WTC11 (cell line): Measurements from ENCODE around the gene CTNND2. TPM values are rescaled to one million over a fixed set of nuclear protein-coding genes. Genes with fewer than 3 reads are reported as not detected.

ENCODE experiments used
- ATAC-seq: fragments of 200-7000 bp; cut with Tn5 transposase; 2 replicates; pipeline ENCODE4 v1.10.0; 2021; ENCODE audit warnings: mild to moderate bottlenecking, moderate library complexity
- CTCF ChIA-PET: fragments of 300-600 bp; sonication (Branson Sonifier 250); formaldehyde crosslinking; loops from one replicate; lab custom pipeline; 2021; ENCODE audit warnings: antibody characterized with exemption; lab: Charles Lee
- POLR2A ChIA-PET: fragments of 350-600 bp; sonication (Branson Sonifier 250); formaldehyde crosslinking; loops from one replicate; lab custom pipeline; 2021; ENCODE audit warnings: antibody characterized with exemption; lab: Charles Lee
- DNase-seq: peaks from one replicate; pipeline ENCODE4 v3.0.0; 2021; ENCODE audit warnings: low spot score
- H3K27ac Mint-ChIP-seq: 2 replicates; pipeline ENCODE4 v1.8.0; 2021; ENCODE audit warnings: mixed read lengths
- H3K27me3 Mint-ChIP-seq: 2 replicates; pipeline ENCODE4 v1.8.0; 2021; ENCODE audit warnings: low read depth, mild to moderate bottlenecking, moderate library complexity, mixed read lengths
- H3K36me3 Mint-ChIP-seq: 2 replicates; pipeline ENCODE4 v1.8.0; 2021; ENCODE audit warnings: mixed read lengths
- H3K4me1 Mint-ChIP-seq: 2 replicates; pipeline ENCODE4 v1.8.0; 2022; ENCODE audit warnings: mixed read lengths
- H3K4me3 Mint-ChIP-seq: 2 replicates; pipeline ENCODE4 v1.8.0; 2021; ENCODE audit warnings: mild to moderate bottlenecking, moderate library complexity, mixed read lengths
- H3K9me3 Mint-ChIP-seq: 2 replicates; pipeline ENCODE4 v1.8.0; 2021; ENCODE audit warnings: mixed read lengths
- AR ChIP-seq: fragments of 250-450 bp; sonication (Bioruptor Pico); IDR thresholded peaks from 2 replicates; pipeline ENCODE4 v1.9.0; 2021; ENCODE audit warnings: mild to moderate bottlenecking
- ATF1 ChIP-seq: sonication (generic); formaldehyde crosslinking; IDR thresholded peaks from 2 replicates; pipeline ENCODE4 v1.8.1; 2023; ENCODE audit warnings: mild to moderate bottlenecking, moderate library complexity, missing genetic modification reagents
- CREB1 ChIP-seq: sonication (generic); formaldehyde crosslinking; IDR thresholded peaks from 2 replicates; pipeline ENCODE4 v1.8.0; 2023; ENCODE audit warnings: mild to moderate bottlenecking, missing genetic modification reagents
- CTCF ChIP-seq: fragments of 200-600 bp; IDR thresholded peaks from 2 replicates; pipeline ENCODE4 v1.8.0; 2022; ENCODE audit warnings: antibody characterized with exemption
- ELF4 ChIP-seq: sonication (generic); formaldehyde crosslinking; IDR thresholded peaks from 2 replicates; pipeline ENCODE4 v1.8.1; 2022; ENCODE audit warnings: low read depth, mild to moderate bottlenecking, moderate library complexity, missing genetic modification reagents
- ERG ChIP-seq: fragments of 250-450 bp; sonication (Bioruptor Pico); IDR thresholded peaks from 2 replicates; pipeline ENCODE4 v1.8.0; 2021; ENCODE audit warnings: mild to moderate bottlenecking
- GTF2I ChIP-seq: fragments of 250-450 bp; sonication (Bioruptor Pico); conservative IDR thresholded peaks from 2 replicates; pipeline ENCODE4 v1.4.0; 2021; ENCODE audit warnings: mild to moderate bottlenecking
- IRF1 ChIP-seq: sonication (generic); formaldehyde crosslinking; IDR thresholded peaks from 2 replicates; pipeline ENCODE4 v1.8.0; 2023; ENCODE audit warnings: missing genetic modification reagents
- MYBL2 ChIP-seq: sonication (generic); formaldehyde crosslinking; IDR thresholded peaks from 2 replicates; pipeline ENCODE4 v1.8.1; 2023; ENCODE audit warnings: mild to moderate bottlenecking, moderate library complexity, missing genetic modification reagents
- RELA ChIP-seq: sonication (generic); formaldehyde crosslinking; IDR thresholded peaks from 2 replicates; pipeline ENCODE4 v1.8.1; 2022; ENCODE audit warnings: missing genetic modification reagents, mild to moderate bottlenecking, borderline replicate concordance
- SOX15 ChIP-seq: fragments of 250-450 bp; sonication (Bioruptor Pico); IDR thresholded peaks from 2 replicates; pipeline ENCODE4 v1.9.0; 2021; ENCODE audit warnings: mild to moderate bottlenecking
- ZBTB43 ChIP-seq: sonication (generic); formaldehyde crosslinking; IDR thresholded peaks from 2 replicates; pipeline ENCODE4 v1.8.1; 2023; ENCODE audit warnings: mild to moderate bottlenecking, missing genetic modification reagents
- ZNF232 ChIP-seq: sonication (generic); formaldehyde crosslinking; IDR thresholded peaks from 2 replicates; pipeline ENCODE4 v1.8.0; 2022; ENCODE audit warnings: mild to moderate bottlenecking, missing genetic modification reagents
- ZNF425 ChIP-seq: fragments of 250-450 bp; sonication (Bioruptor Pico); conservative IDR thresholded peaks from 2 replicates; pipeline ENCODE4 v1.9.0; 2021; ENCODE audit warnings: mild to moderate bottlenecking
- ZNF532 ChIP-seq: fragments of 250-450 bp; sonication (Bioruptor Pico); IDR thresholded peaks from 2 replicates; pipeline ENCODE4 v1.9.0; 2021; ENCODE audit warnings: mild to moderate bottlenecking, borderline replicate concordance
- total RNA-seq: library from RNA; stranded (reverse); gene quantifications from 3 replicates; pipeline ENCODE4 v1.2.3, GENCODE V29; 2021

Gene CTNND2
- total RNA-seq, 1 experiment from 2014 or later = 11.9 TPM

- ChIA-PET POLR2A (no interaction called here), CTCF (no interaction called here)
- no peaks in the 10 kb centered on the region for H3K27me3 Mint-ChIP-seq
- H3K4me3 Mint-ChIP-seq = no peak overlapping the region
- no peak for DNase-seq
- TF ChIP-seq ERG (CRISPR knock-in tag) (no peak), ZBTB43 (no peak), IRF1 (CRISPR knock-in tag) (no peak), ZNF532 (CRISPR knock-in tag) (no peak), ZNF232 (no peak), AR (CRISPR knock-in tag) (no peak), SOX15 (CRISPR knock-in tag) (no peak), GTF2I (no peak), CREB1 (CRISPR knock-in tag) (no peak), ZNF425 (CRISPR knock-in tag) (no peak), ELF4 (CRISPR knock-in tag) (no peak), RELA (CRISPR knock-in tag) (no peak), ATF1 (CRISPR knock-in tag) (no peak), MYBL2 (CRISPR knock-in tag) (no peak), CTCF (no peak)
- ATAC-seq = no peak
- no peak overlapping the region for H3K27ac Mint-ChIP-seq
- H3K36me3 Mint-ChIP-seq = no peaks in the 10 kb centered on the region
- no peaks in the 10 kb centered on the region for H3K4me1 Mint-ChIP-seq
- H3K9me3 Mint-ChIP-seq = no peaks in the 10 kb centered on the region
Measured at GRCh38 chr5:11407556-11408145, 496.6 kb downstream of the CTNND2 start.
